Measurements from ENCODE around the gene IGF1.

Gene IGF1

GRCh38 chr12:102350070-102350469, 130.3 kb downstream of the IGF1 start:
- TF ChIP-seq CTCF (IDR thresholded peaks at IDR 0.05; ENCODE audit: poor library complexity, severe bottlenecking), result no peak

GRCh38 chr12:102349079-102349478, 131.3 kb downstream of the IGF1 start:
- no peak overlapping the region for H3K4me3 ChIP-seq (ENCODE audit: severe bottlenecking)
- no peaks in the 10 kb centered on the region for H3K36me3 ChIP-seq (ENCODE audit: low read depth)
- no peak for TF ChIP-seq CTCF (IDR thresholded peaks at IDR 0.05; ENCODE audit: poor library complexity, severe bottlenecking)
- H3K9me3 ChIP-seq (ENCODE audit: severe bottlenecking), result no peaks in the 10 kb centered on the region
- ATAC-seq (ENCODE audit: low read depth) (no peak), DNase-seq (ENCODE audit: low spot score) (no peak)
- H3K4me1 ChIP-seq (ENCODE audit: insufficient read depth, poor library complexity, severe bottlenecking), result no peaks in the 10 kb centered on the region
- H3K27me3 ChIP-seq (ENCODE audit: insufficient read depth, poor library complexity, severe bottlenecking), result no peaks in the 10 kb centered on the region
- H3K27ac ChIP-seq (ENCODE audit: poor library complexity, severe bottlenecking), result no peak overlapping the region

More at GRCh38 chr12:102350070-102350469, 130.3 kb downstream of the IGF1 start:
- no peaks in the 10 kb centered on the region for H3K4me1 ChIP-seq (ENCODE audit: insufficient read depth, poor library complexity, severe bottlenecking)
- no peak overlapping the region for H3K4me3 ChIP-seq (ENCODE audit: severe bottlenecking)
- no peaks in the 10 kb centered on the region for H3K9me3 ChIP-seq (ENCODE audit: severe bottlenecking)
- ATAC-seq (ENCODE audit: low read depth) (no peak), DNase-seq (ENCODE audit: low spot score) (no peak)
- no peaks in the 10 kb centered on the region for H3K36me3 ChIP-seq (ENCODE audit: low read depth)
- no peaks in the 10 kb centered on the region for H3K27me3 ChIP-seq (ENCODE audit: insufficient read depth, poor library complexity, severe bottlenecking)
- no peak overlapping the region for H3K27ac ChIP-seq (ENCODE audit: poor library complexity, severe bottlenecking)

GRCh38 chr12:102347811-102348210, 132.6 kb downstream of the IGF1 start:
- H3K27me3 ChIP-seq (ENCODE audit: insufficient read depth, poor library complexity, severe bottlenecking), result no peaks in the 10 kb centered on the region
- no peaks in the 10 kb centered on the region for H3K9me3 ChIP-seq (ENCODE audit: severe bottlenecking)
- DNase-seq (ENCODE audit: low spot score), result no peak
- H3K27ac ChIP-seq (ENCODE audit: poor library complexity, severe bottlenecking), result no peak overlapping the region
- ATAC-seq (ENCODE audit: low read depth), result no peak
- H3K36me3 ChIP-seq (ENCODE audit: low read depth), result no peaks in the 10 kb centered on the region
- H3K4me3 ChIP-seq (ENCODE audit: severe bottlenecking), result no peak overlapping the region
- no peak for TF ChIP-seq CTCF (IDR thresholded peaks at IDR 0.05; ENCODE audit: poor library complexity, severe bottlenecking)
- no peaks in the 10 kb centered on the region for H3K4me1 ChIP-seq (ENCODE audit: insufficient read depth, poor library complexity, severe bottlenecking)
